HUES64 (cell line): Measurements from ENCODE around the gene ANKRD1.
"Not testable (repeated sequence)": the region's sequence is repeated elsewhere in the genome, so short reads cannot be mapped to it uniquely, and the experiment has no call there.

Source experiments
- H3K27ac ChIP-seq: 2 replicates; pipeline ENCODE4 v1.7.0; 2013; ENCODE audit warnings: low read depth, low read length, inconsistent platforms
- H3K27me3 ChIP-seq: 2 replicates; pipeline ENCODE4 v1.6.1; 2013; ENCODE audit warnings: mild to moderate bottlenecking, low read length; ENCODE audit not compliant: insufficient read depth
- H3K36me3 ChIP-seq: 2 replicates; pipeline ENCODE4 v1.6.1; 2013; ENCODE audit warnings: mild to moderate bottlenecking, low read length; ENCODE audit not compliant: insufficient read depth
- H3K4me1 ChIP-seq: 2 replicates; pipeline ENCODE4 v1.6.1; 2013; ENCODE audit warnings: mild to moderate bottlenecking, low read length, moderate library complexity; ENCODE audit not compliant: insufficient read depth
- H3K4me3 ChIP-seq: 2 replicates; pipeline ENCODE4 v1.5.1; 2013; ENCODE audit warnings: mild to moderate bottlenecking, low read length, moderate library complexity
- H3K9ac ChIP-seq: 2 replicates; pipeline ENCODE4 v1.6.1; 2013; ENCODE audit warnings: mild to moderate bottlenecking, low read depth, low read length
- H3K9me3 ChIP-seq: 2 replicates; pipeline ENCODE4 v1.6.1; 2013; ENCODE audit warnings: low read depth, low read length; ENCODE audit not compliant: insufficient read depth
- WGBS: fragments of 150-250, 120-280 bp; methylation state at CpG from one replicate; pipeline ENCODE4 v1.1.7; 2013; ENCODE audit warnings: missing lambda C conversion rate; 5-methylcytosine and 5-hydroxymethylcytosine counted together

ANKRD1 gene

GRCh38 chr10:90906596-90906995 is 14.3 kb downstream of the ANKRD1 start:
- Histone ChIP-seq H3K27me3 (no peaks in the 10 kb centered on the region), H3K27ac (no peak overlapping the region), H3K4me1 (no peaks in the 10 kb centered on the region), H3K9me3 (no peaks in the 10 kb centered on the region), H3K36me3 (peaks cover 21% of the 10 kb centered on the region), H3K4me3 (no peak overlapping the region), H3K9ac (no peak overlapping the region)
- no CpG with 5 or more reads among the region's 1 CpG for whole genome bisulfite sequencing

GRCh38 chr10:90905925-90906324 is 15.0 kb downstream of the ANKRD1 start:
- H3K4me3 ChIP-seq: no peak overlapping the region
- peaks cover 25% of the 10 kb centered on the region for H3K36me3 ChIP-seq
- H3K9ac ChIP-seq: no peak overlapping the region
- H3K9me3 ChIP-seq: no peaks in the 10 kb centered on the region
- no peaks in the 10 kb centered on the region for H3K27me3 ChIP-seq
- whole genome bisulfite sequencing: 95% methylated on average over 1 of the region's 1 CpG
- no peak overlapping the region for H3K27ac ChIP-seq
- H3K4me1 ChIP-seq: no peaks in the 10 kb centered on the region

GRCh38 chr10:90896916-90897315 is 24.0 kb downstream of the ANKRD1 start:
- not testable (repeated sequence) for H3K4me1 ChIP-seq, H3K27ac ChIP-seq, H3K9me3 ChIP-seq, H3K9ac ChIP-seq, H3K4me3 ChIP-seq, H3K27me3 ChIP-seq
- peaks cover 88% of the 10 kb centered on the region for H3K36me3 ChIP-seq
- WGBS: 100% methylated on average over 1 of the region's 2 CpGs

DNA sequence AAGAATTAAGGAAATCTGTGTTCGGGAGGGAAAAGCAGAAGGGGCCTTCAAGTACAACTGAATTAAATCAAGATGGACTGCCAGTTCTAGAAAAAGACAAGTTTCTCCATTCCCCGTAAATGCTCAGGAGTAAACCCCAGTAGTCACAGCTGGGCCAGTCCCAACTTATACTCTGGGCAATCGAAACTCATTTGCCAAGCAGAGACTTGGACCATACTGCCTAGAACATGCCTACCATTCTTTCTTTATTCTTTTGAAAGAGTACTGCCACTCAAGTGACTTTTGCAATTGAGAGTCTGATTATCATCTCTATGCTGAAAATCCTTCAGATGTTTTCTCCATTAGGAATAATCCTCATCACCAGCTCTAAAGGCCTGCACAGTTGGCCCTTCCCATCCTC is 27.7 kb downstream of the ANKRD1 start:
- Histone ChIP-seq H3K4me3 (no peak overlapping the region), H3K9ac (no peak overlapping the region), H3K36me3 (peaks cover 97% of the 10 kb centered on the region), H3K27ac (no peak overlapping the region), H3K9me3 (no peaks in the 10 kb centered on the region), H3K27me3 (no peaks in the 10 kb centered on the region), H3K4me1 (no peaks in the 10 kb centered on the region)
- WGBS: 90% methylated on average over 3 of the region's 3 CpGs

DNA sequence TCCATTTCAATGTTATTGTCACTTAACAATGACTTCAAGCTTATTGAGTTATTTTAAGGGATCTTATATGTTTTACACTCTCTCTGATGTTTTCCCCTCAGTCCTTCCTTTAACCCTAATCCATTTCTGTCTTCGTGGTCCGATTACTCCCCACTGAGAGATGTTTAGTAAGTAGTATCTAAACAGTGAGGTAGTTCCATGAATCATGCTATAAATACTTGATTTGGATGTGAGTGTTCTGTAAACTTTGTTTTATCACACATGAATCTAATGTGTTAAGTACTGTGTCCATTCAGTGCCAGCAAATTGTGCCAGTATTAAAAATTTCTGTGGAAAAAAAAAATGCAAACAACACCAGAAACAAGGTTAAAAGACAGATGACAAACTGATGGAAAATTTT is 30.5 kb downstream of the ANKRD1 start:
- Histone ChIP-seq H3K9ac (no peak overlapping the region), H3K36me3 (peaks cover 99% of the 10 kb centered on the region), H3K27me3 (no peaks in the 10 kb centered on the region), H3K4me3 (no peak overlapping the region), H3K9me3 (no peaks in the 10 kb centered on the region), H3K4me1 (no peaks in the 10 kb centered on the region), H3K27ac (no peak overlapping the region)
- WGBS: 100% methylated on average over 2 of the region's 2 CpGs

GRCh38 chr10:90889636-90890035 is 31.3 kb downstream of the ANKRD1 start:
- Histone ChIP-seq H3K9ac (no peak overlapping the region), H3K9me3 (no peaks in the 10 kb centered on the region), H3K4me1 (no peaks in the 10 kb centered on the region), H3K27ac (no peak overlapping the region), H3K4me3 (no peak overlapping the region), H3K27me3 (no peaks in the 10 kb centered on the region), H3K36me3 (peaks cover 99% of the 10 kb centered on the region)
- no CpG with 5 or more reads among the region's 1 CpG for WGBS

- WGBS: 98% methylated on average over 5 of the region's 6 CpGs
- Histone ChIP-seq H3K9me3 (no peaks in the 10 kb centered on the region), H3K36me3 (peaks cover 99% of the 10 kb centered on the region), H3K9ac (no peak overlapping the region), H3K4me3 (no peak overlapping the region), H3K27ac (no peak overlapping the region), H3K4me1 (no peaks in the 10 kb centered on the region), H3K27me3 (no peaks in the 10 kb centered on the region)
Measured at GRCh38 chr10:90888387-90888786, 32.5 kb downstream of the ANKRD1 start.

DNA sequence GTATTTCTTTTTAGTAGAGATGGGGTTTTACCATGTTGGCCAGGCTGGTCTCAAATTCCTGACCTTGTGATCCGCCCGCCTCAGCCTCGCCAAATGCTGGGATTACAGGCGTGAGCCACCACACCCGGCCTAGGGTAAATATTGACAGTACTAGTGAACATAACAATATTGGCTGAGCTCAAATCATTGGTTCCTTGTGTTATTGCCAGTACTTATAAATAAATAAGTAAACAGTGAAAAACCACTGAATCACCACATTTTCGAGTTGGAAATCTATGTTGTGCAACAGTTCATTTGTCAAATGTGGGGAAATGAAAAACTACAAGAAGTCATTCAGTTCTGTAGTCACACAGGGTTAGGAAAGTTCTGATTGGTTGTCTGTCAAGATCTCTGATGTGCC is 33.3 kb downstream of the ANKRD1 start:
- Histone ChIP-seq H3K27ac (no peak overlapping the region), H3K36me3 (peaks cover 99% of the 10 kb centered on the region), H3K27me3 (no peaks in the 10 kb centered on the region), H3K9me3 (no peaks in the 10 kb centered on the region), H3K4me1 (no peaks in the 10 kb centered on the region), H3K9ac (no peak overlapping the region), H3K4me3 (no peak overlapping the region)
- WGBS: 97% methylated on average over 6 of the region's 6 CpGs

- H3K4me3 ChIP-seq: no peak overlapping the region
- H3K4me1 ChIP-seq: no peaks in the 10 kb centered on the region
- no peak overlapping the region for H3K9ac ChIP-seq
- H3K27me3 ChIP-seq: no peaks in the 10 kb centered on the region
- 90% methylated on average over 1 of the region's 1 CpG for WGBS
- no peak overlapping the region for H3K27ac ChIP-seq
- peaks cover 97% of the 10 kb centered on the region for H3K36me3 ChIP-seq
- no peaks in the 10 kb centered on the region for H3K9me3 ChIP-seq
Measured at GRCh38 chr10:90885176-90885575, 35.7 kb downstream of the ANKRD1 start.

DNA sequence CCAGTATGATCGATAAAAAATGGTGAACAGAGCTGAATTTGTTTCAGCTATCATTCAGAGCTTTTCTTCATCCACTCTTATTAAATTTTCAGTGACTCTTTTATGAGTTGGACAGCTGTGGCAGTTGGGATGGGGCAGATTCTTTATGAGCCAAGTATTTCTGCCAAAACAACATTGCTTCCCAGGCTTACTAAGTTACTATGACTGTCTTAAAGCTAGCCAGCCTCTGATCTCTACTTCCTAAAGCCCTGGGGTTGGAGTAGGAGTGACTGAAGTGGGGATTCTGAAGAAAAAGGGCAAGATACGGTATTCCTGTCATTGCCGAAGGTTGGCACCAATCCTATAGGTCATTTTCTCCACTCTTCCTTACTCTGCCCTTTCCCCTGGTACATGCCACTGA is 36.5 kb downstream of the ANKRD1 start:
- Histone ChIP-seq H3K9ac (no peak overlapping the region), H3K36me3 (peaks cover 97% of the 10 kb centered on the region), H3K27me3 (no peaks in the 10 kb centered on the region), H3K4me3 (no peak overlapping the region), H3K9me3 (no peaks in the 10 kb centered on the region), H3K4me1 (no peaks in the 10 kb centered on the region), H3K27ac (no peak overlapping the region)
- WGBS: 94% methylated on average over 3 of the region's 3 CpGs

- 95% methylated on average over 6 of the region's 8 CpGs for WGBS
- H3K4me3 ChIP-seq, H3K9ac ChIP-seq, H3K27me3 ChIP-seq, H3K9me3 ChIP-seq, H3K27ac ChIP-seq, H3K4me1 ChIP-seq: not testable (repeated sequence)
- peaks cover 98% of the 10 kb centered on the region for H3K36me3 ChIP-seq
Measured at GRCh38 chr10:90880059-90880719, 40.7 kb downstream of the ANKRD1 start.

DNA sequence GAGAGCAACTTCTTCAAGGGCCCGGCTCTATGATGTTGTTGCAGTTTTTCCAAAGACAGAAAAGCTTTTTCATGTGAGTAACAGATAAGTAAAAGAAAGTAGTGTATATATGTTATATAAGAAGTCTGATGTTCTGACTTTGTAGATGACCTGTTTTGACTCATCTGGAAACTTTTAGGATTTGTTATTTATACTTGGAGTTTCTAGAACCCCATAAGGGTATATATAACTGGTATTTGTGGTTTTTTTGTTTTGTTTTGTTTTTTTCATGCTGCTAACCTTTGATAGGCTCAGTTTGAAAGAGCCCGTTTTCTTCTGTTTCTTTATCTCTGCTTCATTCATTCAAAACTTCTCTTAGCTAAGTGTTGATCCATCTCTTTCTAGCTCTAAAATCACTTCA is 41.8 kb downstream of the ANKRD1 start:
- H3K9ac ChIP-seq: no peak overlapping the region
- no peak overlapping the region for H3K27ac ChIP-seq
- no peaks in the 10 kb centered on the region for H3K4me1 ChIP-seq
- H3K9me3 ChIP-seq: no peaks in the 10 kb centered on the region
- peaks cover 94% of the 10 kb centered on the region for H3K36me3 ChIP-seq
- H3K27me3 ChIP-seq: no peaks in the 10 kb centered on the region
- WGBS: 92% methylated on average over 2 of the region's 2 CpGs
- no peak overlapping the region for H3K4me3 ChIP-seq
